ENCODE measurements around the gene CCDC8.

DNA sequence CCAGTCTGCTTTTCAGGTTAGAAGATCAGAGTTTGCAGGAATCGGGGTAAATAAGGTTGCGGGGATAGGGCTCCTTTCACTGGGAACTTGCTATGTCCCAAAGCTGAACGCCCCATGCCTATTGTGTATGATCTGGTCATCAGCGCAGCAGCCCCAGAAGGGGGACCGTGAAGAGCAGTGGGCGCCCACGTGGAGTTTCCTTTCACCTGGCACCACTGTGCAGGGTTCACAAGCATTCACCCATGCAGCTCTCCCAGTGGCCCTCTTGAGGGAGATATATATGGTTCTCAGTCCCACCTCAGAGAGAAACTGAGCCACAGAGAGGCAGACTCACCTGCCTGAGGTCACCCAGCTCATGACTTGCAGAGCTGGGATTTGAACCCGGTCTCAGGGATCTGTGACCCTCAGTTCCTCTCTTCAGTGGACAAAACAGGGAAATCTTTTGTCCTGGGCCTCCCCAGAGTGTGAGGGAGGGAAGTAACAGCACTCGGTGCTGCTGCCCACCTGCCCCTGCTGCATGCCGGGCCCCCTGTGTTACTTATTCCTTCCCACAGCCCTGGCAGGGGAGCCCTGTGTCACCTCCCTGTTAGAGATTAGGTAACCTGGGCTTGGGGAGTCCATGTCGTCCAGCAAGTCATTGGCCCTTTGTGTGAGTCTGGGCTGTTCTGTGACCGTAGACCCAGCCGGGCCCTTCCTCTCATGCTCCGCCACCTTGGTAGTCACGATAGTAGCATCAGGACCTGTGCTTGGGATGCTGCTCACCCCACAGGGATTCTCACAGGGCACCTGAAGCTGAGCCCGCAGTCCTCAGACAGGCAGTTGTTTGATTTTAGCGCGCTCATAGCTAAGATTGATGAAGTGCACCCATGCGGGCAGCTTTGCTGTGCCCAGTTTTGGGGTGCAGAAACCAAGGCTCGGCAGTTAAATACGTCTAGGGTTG is 38.6 kb downstream of the CCDC8 start:
- TF ChIP-seq, protein P1, sequence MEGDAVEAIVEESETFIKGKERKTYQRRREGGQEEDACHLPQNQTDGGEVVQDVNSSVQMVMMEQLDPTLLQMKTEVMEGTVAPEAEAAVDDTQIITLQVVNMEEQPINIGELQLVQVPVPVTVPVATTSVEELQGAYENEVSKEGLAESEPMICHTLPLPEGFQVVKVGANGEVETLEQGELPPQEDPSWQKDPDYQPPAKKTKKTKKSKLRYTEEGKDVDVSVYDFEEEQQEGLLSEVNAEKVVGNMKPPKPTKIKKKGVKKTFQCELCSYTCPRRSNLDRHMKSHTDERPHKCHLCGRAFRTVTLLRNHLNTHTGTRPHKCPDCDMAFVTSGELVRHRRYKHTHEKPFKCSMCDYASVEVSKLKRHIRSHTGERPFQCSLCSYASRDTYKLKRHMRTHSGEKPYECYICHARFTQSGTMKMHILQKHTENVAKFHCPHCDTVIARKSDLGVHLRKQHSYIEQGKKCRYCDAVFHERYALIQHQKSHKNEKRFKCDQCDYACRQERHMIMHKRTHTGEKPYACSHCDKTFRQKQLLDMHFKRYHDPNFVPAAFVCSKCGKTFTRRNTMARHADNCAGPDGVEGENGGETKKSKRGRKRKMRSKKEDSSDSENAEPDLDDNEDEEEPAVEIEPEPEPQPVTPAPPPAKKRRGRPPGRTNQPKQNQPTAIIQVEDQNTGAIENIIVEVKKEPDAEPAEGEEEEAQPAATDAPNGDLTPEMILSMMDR (IDR thresholded peaks at IDR 0.05), result no peak
- no peak for TF ChIP-seq EP300 (IDR thresholded peaks at IDR 0.05)
